Stimulated activated CD8-positive, alpha-beta memory T cell treated with anti-CD3 and anti-CD28 coated beads, Interleukin-7, amount 100 ng/mL, for 4 hours (primary cell): ENCODE data around the gene MAP3K9.
"Not testable (repeated sequence)": the region's sequence is repeated elsewhere in the genome, so short reads cannot be mapped to it uniquely, and the experiment has no call there.

ENCODE experiments used
- DNase-seq, 2 donors: peaks; one replicate each; pipeline ENCODE4 v3.0.0-alpha.2; 2020; ENCODE audit warnings: low read depth in 2 of 2

The MAP3K9 gene

DNA sequence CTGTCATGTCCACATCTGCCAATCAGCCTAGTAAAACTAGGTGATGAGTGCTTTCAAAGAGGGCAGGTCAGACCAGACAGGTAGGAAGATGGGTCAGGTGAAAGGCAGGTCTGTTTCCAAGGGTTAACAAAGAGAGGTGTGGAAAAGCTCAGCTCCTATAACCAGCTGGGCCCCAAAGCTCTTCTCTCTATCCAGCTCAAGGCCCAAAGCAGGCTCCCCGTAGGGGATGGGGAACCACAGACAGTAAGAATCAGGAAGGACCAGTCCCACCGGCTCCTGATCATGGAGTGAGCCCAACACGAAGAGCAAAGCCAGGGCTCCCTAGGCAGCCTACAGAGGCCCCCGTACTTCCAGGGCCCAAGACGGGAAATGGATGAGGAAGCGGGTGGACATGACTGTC lies 84.4 kb downstream of the MAP3K9 start:
- DNase-seq = no peak

DNA sequence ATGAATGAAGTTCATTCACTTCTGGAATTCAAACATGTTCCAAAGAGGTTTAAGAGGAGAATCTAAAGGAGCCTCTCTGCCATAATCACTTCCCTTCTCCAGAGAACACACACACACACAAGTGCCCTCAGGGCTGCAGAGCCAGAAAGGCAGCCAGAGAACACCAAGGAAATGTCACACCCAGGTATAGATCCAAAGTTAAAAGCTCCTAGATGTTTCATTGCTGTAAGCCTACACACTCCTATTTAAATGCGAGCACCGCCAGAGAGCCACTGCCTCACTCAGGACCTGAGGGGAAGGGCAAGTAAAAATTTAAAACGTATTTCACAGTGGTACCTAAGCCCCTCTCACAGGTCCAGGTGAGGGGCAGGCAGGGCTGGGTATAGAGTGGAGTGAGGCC lies 85.2 kb downstream of the MAP3K9 start:
- no peak for DNase-seq

DNA sequence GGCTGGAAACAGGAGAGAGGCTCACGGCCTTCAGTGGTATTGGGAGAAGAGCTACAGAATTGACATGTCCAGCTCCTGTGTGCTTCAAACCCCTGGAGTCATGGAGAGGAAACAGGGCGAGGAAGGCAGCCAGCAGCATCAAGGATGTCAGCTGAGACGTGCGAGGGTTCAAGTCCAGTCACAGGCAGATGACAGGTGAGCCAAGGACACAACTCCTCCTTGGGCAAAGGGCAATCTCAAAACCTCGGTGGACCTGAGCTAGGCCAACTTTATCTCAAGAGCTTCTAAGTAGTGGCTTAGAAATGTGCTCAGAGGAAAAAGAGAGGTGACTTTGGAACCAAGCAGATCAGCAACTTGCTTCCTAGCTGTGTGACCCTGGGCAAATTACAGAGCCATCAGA lies 86.0 kb downstream of the MAP3K9 start:
- no peak for DNase-seq

DNA sequence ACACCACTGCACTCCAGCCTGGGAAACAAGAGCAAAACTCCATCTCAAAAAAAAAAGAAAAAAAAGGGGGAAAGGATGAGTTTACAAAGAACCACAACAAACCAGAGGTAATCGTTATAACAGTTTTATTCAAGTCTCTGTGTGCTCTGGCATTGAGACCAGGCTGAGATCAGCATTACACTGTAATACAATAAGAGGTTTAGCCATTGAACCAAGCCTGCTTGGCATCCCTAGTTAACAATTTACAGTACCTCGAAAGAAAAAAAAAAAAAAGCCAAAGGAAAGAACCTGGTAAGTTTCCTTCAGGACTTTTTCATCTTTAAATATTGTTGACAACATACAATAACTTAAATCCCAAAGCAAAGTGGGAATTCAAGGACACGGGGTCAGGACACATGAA lies 86.9 kb downstream of the MAP3K9 start:
- DNase-seq = no peak

DNA sequence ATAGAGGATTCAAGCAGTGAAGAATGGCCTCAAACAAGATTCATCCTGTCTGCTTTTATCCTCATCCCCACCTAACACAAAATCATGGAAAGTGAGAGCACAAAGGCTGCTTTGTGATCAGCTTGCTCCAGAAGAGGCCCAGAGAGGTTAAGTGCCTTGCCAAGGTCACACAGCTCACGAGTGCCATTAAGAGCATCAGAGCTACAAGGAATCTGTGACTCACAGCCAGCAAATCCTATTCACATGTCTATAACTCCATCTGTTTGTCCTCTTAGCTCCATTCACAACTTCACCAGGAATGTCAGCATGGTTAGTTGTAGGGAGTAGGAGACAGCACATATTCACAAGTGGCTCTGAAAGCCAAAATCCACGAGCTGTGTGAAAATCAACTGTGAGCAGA lies 87.8 kb downstream of the MAP3K9 start:
- DNase-seq = no peak

DNA sequence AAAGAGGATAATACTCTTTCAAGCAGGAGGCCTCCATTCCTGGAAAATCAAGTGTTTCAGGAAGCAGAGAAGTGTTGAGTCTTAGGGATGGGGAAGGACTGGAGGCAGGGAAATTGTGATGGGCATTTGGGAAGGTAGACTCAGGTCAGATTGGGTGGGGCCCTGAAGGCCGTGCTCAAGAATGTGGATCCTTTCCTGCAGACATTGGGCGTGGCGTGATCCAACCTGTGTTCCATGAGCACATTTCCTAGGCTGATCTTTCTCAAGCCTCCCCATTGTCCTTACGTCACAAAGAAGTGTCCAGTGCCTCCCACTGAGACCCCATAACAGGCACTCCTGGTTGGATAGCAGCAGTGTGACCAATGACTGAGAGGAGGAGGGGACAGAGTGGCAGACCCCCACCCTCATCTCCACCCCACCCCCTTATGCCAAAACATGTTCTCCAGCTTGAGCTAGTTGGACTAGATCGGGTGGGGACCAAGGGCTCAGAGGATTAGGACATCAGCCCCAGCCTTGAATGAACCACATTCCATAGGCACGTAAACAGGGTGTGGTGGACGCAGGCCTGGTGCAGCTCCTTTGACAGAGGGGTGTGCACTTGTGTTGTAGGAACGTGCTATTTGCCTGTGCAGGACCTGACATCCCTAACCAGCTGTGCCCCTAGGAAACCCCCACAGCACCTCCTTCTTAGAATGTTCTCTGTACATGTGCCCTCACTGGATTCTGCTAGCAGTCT lies 90.8 kb downstream of the MAP3K9 start:
- DNase-seq = no peak

DNA sequence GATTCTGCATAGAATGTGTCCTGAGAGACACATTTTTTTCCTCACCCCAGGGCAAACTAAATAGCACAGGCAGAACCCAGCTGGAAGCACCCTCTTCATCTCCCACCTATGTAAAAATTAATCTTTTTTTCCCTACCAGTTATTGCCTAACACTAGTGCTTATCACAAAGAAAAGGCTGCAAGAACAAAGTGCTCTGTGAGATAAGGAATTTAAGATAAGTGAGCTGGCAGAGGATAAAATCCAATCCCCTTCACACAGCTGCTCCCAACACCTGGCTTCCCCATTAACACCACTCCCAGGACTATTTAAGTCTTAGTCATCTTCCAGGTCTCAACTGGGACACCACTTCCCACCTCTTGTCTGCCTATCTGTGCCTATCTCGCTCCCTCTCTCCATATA lies 92.4 kb downstream of the MAP3K9 start:
- no peak for DNase-seq

DNA sequence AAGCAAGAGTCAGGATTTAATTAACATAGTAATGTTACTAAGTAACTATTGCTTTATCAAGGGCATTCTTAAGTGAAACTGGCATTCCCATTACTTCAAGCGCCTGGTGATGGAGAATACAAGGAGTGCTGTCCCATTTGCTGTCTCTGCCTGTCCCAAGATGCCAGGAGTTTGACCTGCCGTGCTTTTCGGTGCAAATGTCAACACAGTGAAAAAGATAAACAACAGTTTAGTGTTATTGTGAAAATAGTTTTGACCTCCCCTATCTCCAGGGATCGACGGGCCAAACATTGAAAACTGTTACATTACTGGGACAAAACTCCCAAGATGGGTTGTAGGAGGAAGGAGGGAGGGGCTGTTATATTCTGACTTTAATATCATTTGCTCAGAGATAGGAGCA lies 92.8 kb downstream of the MAP3K9 start:
- DNase-seq = no peak

DNA sequence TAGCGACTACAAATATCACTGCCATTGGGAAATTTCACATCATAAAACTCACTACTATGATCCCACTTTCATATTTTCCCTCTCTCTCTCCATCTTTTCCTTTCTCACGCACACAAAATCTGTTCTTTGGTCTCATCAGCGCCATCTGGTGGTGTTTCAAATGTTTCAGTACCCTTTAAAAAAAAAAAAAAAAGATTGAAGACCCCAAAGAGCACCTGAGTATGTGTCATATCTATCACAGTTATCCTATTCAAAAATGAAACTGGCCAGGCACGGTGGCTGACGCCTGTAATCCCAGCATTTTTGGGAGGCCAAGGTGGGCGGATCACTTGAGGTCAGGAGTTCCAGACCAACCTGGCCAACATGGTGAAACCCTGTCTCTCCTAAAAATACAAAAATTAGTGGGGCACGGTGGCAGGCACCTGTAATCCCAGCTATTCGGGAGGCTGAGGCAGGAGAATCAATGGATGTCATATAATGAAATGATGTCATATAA lies 95.2 kb downstream of the MAP3K9 start:
- DNase-seq = peak; percentile 2 to 11

DNA sequence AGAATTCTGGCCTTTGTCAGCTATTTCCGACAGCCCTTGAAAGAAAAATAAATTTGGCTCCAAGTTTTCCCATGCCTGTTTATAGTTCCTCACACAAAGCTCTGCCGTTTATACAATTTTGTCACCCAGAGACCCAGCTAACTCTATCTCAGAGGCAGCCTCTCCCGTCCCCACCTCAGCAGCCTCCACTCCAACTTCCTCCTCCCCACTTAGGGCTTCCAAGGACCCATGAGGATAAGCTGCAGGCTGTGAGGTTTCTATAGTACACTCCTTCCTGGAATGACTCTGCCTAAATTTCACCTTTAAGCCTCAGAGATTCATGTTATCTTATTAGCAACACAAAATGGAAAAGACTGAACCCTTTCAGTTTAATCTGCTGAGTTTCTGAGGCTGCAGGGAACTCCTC lies 95.8 kb downstream of the MAP3K9 start:
- DNase-seq = no peak

DNA sequence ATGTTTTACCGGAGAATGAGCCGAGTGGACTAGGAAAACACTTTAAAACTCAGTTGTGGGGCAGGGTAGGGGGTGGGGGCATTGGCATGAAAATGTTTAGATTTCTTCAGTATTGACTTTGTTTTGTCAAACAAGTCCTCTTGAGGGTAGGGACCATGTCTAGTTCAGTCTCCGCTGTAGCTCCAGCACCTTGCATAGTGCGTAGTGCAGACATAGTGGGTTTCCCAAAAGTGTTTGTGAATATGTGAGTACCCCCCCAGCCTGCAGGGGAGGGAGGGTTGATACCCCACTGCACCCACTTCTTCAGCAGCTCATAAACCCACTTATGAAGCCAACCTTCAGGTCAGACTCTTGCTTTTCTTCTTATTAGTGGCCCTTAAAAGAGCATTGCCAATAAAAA lies 96.2 kb downstream of the MAP3K9 start:
- no peak for DNase-seq

DNA sequence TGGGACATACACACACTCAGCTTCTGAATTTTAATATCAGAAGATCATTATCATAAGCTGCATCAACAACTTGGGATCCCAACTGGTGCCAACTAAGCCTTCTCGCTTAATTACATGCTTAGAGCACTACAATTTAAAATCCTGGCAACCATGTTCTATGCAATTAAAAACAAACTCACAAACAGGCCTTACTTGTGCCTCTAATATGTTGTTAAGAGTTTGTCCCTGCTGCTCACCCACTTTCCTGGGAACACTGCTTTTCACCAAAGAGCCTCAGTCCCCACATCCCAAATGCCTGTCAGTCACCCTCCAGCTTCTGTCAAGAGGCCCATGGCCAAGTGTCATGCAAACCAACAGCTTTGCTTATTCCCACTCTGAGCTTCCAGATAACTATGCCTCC lies 97.9 kb downstream of the MAP3K9 start:
- DNase-seq = no peak

DNA sequence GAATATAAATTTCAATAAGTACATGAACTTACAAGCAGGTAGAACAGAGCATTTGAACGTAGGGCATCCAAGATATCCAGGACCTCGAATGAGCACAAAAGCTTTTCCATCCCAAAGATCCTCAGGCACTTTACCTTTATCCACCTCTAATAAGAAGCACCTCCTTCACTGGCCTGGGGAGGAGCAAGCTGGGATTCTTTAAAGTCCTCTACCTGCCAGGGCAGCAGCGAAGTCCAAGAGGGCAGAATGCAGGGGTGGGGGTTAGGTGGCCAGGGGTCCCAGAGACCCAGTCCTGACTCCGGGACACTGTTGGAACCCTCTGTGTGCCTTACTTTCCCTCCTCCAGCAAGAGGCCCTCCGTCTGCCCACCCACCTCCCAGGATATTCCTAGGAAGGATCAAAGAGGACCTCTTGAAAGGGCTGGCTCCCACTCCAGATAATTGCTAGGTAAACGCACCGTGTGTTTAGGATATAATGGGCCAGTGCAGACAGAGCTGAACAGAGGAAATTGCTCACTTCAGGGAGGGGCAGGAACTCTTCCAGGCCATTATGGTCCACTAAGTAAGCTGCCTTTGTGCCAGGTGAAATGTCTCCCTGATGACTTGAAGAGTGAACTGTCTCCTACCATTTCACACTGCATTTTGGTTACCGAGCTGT lies 99.5 kb downstream of the MAP3K9 start:
- no peak for DNase-seq

DNA sequence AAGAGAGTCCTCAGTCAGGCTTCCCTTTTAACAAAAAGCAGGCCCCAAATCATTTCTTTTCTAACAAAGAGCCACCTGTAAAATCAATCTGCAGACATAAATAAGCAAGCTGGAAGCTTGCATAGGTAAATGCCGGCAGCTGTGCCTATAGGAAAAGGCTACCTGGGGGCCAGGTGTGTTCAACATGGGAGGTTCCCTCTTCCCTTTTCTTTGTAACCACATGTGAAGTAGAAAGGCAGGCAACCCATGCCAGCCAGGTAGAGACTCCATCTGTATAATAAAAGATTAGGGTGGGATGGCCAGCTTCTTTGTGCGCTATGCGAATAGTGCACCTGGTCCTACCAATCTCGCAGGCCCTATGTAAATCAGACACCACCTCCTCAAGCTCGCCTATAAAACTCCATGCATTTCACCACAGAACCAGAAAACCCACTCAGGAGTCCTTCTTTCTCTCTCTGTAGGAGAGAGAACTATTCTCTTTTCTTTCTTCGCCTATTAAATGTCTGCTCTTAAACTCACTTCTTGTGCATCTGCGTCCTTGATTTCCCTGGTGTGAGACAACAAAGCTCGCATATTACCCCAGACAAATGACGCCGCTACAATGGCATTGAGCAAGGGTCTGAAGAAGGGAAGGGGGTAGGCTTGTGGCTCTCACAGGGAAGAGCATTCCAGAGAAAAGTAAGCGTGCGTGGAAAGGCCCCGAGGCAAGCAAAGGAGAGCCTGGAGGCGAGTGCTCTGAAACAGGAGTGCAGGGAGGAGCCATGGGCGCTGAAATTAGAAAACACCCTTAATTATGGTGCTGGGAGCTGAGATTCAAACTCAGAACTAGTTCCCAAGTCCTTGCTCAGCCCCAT lies 100.4 kb downstream of the MAP3K9 start:
- DNase-seq = no peak

DNA sequence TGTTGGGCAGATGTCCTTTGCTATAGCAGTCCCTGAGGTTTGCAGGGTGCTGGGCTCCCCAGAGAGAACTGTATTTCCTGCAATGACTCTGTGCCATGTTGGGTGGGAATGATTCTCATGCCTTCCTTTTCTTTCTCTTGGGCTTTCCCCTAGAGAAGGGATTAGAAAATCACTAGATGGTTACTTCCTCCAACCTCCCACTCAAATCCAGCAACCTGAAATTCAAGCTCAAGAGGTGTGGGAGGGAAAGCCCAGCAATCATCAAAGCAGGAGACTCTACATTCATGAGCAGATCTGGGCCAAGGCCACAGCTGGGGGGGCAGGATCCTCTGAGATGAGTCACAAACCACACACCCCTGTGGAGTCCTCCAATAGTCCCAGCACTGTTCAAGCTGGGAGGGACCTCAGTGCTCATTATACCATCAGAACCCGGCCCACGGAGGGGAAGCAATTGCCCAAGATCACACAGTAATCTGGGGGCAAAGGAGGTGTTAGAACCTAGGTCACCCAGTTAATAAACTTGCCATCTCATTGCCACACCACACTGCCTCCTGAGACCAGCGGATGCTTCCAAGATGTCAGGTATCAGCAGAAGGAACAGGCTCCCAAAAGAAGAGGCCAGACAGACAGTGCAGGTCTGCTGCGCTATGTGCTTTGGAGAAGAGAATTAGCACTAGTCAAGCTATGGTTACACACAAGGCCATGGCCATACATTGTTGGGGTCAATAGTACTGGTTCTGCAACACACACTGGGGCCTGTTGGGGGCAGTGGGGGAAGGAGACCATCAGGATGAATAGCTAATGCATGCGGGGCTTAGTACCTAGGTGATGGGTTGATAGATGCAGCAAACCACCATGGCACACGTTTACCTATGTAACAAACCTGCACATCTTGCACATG lies 101.9 kb downstream of the MAP3K9 start:
- no peak for DNase-seq

DNA sequence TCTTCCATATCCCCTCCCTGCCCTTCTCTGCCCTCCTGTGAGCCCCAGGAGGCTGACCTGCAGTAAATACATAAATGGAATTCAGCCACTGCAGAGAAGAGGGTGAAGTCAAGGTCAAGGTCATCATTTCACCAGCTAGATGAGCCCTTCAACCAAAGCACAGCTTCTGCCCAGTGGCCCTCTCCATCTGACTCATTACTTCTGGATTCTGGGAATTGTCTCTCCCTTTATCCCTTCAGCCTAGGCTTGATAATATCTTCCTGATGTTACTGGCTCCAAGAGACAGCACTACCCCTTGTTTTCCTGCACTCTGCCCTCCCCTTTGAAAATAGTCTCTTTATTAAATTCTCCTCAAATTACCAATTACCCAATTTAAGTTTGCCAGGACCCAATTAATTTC lies 103.1 kb downstream of the MAP3K9 start:
- DNase-seq = no peak

DNA sequence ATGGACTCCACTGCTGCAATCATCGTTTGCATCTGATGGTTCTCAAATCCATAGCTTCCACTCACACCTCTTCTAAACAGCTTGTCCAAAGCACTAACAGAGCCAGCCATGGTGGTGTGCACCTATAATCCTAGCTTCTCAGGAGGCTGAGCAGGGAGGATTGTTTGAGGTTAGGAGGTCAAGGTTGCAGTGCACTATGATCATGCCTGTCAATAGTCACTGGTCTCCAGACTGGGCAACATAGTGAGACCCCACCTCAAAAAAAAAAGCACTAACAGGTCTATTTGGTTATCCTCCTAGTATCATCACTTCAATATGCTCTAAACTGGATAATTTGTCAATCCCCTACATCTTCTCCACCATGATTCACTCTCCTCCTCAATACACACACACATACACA lies 104.4 kb downstream of the MAP3K9 start:
- DNase-seq = no peak

DNA sequence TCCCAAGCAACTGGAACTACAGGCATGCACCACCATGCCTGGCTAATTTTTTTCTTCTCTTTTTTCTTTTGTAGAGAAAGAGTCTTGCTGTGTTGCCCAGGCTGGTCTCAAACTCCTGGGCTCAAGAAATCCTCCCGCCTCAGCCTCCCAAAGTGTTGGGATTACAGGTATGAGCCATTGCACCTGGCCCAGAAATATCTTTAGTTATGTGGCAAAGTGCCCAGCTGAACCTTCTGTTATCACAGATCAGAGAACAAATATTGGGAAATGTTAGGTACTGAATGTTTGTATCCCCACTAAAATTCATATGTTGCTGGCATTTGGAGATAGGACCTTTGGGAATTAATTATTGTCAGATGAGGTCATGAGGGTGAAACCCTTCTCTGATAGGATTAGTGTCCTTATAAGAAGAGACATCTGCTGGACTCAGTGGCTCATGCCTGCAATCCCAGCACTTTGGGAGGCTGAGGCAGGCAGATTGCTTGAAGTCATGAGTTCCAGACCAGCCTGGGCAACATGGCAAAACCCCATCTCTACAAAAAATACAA lies 105.6 kb downstream of the MAP3K9 start:
- DNase-seq = not testable (repeated sequence)

DNA sequence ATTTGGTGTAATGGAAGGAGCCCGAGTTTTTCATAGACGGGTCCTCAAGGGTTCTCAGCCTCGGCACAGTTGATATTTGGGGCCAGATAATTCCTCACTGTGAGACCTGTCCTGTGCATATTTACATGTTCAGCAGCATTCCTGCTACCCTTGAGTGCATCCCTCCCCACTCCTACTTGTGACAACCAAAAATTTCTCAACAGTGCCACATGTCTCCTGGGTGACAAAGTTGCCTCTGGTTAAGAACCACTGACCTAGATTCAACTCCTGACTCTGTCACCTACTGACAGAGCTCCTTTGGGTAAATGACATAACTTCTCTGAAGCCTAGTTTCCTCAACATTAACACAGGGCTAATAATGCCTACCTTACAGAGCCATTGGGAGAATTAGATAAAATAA lies 107.2 kb downstream of the MAP3K9 start:
- no peak for DNase-seq

DNA sequence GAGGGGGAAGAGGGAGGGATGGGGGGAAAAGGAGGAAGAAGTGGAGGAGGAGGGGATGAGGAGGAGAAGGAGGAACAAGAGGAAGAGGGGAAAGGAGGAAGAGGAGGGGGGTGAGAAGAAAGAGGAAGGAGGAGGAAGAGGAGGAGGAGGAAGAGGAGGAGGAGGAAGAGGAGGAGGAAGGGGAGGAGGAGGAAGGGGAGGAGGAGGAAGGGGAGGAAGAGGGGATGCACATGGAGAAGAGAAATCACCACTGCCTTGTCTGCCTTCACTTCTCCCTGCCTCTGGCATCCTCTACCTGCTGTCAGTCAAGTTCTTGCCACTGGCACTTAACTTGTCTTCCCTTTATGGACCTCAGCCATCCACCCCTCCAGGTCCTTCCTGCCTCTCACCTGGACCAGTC lies 107.7 kb downstream of the MAP3K9 start:
- no peak for DNase-seq

DNA sequence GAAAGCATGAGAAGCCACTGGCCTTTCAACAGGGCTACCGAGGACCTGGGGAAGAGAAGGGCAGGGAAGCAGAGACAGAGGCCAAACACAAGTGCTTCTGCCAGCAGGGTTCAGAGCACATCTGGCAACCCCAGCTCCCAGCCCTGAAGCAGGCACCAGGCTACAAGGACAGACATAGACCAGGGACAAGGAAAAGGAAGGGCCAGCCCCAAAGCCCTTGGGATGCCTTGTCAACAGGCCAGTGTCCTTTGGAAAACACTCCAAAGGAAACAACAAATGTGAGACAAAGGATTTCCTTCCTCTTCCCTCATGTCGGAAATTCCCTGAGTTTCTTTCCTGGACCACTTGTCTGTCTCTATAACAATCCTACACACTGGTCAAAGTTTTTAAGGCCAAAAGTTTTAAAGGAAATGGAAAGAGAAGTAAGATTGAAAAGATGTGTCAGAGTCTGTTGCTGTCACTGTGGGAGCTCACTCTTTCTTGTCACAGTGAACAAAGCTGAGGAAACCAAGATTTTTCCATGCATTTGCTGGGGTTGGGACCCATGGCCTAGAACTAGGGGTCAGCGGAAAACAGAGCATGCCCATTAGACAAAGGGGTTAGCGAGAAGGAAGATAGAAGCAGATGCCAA lies 108.2 kb downstream of the MAP3K9 start:
- DNase-seq = no peak
